Mononuclear cell (primary cell): ENCODE measurements around the gene CTRL. TPM values are rescaled to one million over a fixed set of nuclear protein-coding genes. Genes with fewer than 3 reads are reported as not detected.

Experiments
- H3K27me3 ChIP-seq: 2 replicates; pipeline ENCODE4 v1.6.0; 2011; ENCODE audit warnings: low read length, control low read depth; ENCODE audit not compliant: insufficient read depth
- H3K4me1 ChIP-seq: 2 replicates; pipeline ENCODE4 v1.5.1; 2011; ENCODE audit warnings: mild to moderate bottlenecking, low read length, control low read depth; ENCODE audit not compliant: insufficient read depth
- H3K4me3 ChIP-seq: 2 replicates; pipeline ENCODE4 v1.5.1; 2011; ENCODE audit warnings: mild to moderate bottlenecking, low read length, moderate library complexity
- H3K9me3 ChIP-seq: 2 replicates; pipeline ENCODE4 v1.5.1; 2011; ENCODE audit warnings: low read depth, mild to moderate bottlenecking, control low read depth, low read length
- total RNA-seq: library from RNA; depleted of rRNA; stranded (reverse); fragments of >200 nt; gene quantifications from one replicate; pipeline ENCODE4 v1.2.3, GENCODE V29; 2012

The CTRL gene
- total RNA-seq, 1 donor, result 6.3 TPM

GRCh38 chr16:67949645-67950044 lies 18.0 kb upstream of the CTRL start:
- Histone ChIP-seq H3K4me3 (no peak overlapping the region), H3K27me3 (no peaks in the 10 kb centered on the region), H3K9me3 (no peaks in the 10 kb centered on the region), H3K4me1 (no peaks in the 10 kb centered on the region)

GRCh38 chr16:67948015-67948414 lies 16.4 kb upstream of the CTRL start:
- Histone ChIP-seq H3K9me3 (no peaks in the 10 kb centered on the region), H3K4me1 (no peaks in the 10 kb centered on the region), H3K27me3 (no peaks in the 10 kb centered on the region), H3K4me3 (no peak overlapping the region)

DNA sequence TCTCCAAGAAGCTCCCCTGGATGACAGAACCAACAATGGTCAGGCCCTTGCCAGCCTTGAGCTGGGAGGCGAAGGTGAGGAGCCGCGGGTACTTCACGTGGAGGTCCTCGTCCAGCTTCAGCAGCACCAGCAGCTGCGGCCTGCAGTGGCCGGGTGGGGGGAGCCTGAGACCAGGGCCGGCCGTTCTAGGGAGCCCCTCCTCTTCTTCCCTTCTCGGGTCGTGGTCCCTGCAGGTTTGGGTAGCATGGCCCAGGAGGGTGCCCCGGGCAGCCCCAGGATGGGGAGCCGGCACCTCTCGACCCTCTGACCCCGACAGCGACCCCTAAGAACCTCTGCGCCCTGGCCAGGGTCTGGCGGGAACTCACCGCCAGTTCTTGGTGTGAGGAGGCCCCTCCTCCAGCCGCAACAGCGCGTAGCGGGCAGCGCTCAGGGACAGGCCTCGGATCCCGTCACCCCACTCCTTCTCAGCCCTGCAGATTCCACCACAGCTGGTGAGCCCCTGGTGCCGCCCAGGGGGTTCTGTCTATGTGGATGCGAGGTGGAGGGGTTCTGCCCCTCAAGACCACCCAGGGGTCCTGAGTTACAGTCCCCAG lies 15.4 kb upstream of the CTRL start:
- Histone ChIP-seq H3K27me3 (no peaks in the 10 kb centered on the region), H3K9me3 (no peaks in the 10 kb centered on the region), H3K4me1 (no peaks in the 10 kb centered on the region), H3K4me3 (no peak overlapping the region)

DNA sequence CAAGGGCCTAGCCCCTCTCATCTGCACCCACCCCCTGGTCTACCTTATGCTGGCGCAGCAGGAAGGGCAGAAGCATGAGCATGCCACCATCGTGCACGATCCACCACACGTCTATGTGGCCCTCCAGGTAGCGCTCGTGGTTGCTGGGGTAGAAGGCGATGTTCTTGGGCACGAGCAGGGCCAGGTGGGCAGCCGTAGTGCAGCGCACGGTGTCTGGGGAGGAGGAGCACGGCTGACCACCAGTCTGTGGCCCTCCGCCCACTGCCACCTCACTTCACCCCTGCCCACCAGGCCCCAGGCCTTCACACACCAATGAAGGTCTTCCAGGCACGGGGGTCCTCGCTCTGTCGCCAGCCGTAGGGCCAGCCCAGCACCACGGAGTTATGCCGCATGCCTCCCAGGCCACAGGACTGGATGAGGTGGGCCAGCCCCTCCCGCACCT lies 14.5 kb upstream of the CTRL start:
- H3K4me3 ChIP-seq, result no peak overlapping the region
- H3K4me1 ChIP-seq, result peaks cover 9% of the 10 kb centered on the region
- H3K9me3 ChIP-seq, result no peaks in the 10 kb centered on the region
- H3K27me3 ChIP-seq, result no peaks in the 10 kb centered on the region

GRCh38 chr16:67945392-67945933 lies 13.8 kb upstream of the CTRL start:
- Histone ChIP-seq H3K27me3 (no peaks in the 10 kb centered on the region), H3K9me3 (no peaks in the 10 kb centered on the region), H3K4me3 (no peak overlapping the region), H3K4me1 (peaks cover 12% of the 10 kb centered on the region)

DNA sequence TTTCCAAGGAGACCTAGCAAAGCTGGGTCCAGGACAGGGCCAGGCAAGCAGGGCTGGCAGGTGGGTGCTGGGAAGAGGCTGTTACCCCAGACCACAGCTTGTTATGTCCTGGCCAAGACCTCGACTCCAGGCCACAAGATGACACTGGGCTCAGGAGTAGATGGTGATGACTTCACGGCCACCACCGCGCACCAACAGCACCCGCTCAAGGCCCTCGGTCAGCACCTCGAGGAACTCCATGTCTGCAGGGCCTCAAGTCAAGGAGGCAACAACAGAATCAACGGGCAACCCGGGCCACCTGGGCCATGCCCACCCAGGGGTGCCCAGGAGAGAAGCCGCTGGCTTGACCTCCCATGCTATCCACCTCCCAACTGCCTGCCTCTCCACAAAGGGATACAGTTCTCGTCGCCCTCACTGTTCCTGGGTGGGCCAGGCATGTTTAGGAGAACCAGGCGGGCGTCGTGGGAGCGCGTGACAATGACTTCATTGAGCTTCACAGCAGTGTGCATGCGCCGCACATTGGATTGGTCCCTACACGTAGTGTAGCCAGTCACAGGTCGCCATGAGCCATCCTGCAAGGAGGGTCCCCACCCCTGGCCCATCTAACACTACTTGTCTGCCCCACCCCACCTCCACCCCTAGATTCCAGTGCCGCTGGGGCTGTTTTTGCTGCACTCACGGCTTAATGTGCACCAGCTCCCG lies 13.2 kb upstream of the CTRL start:
- Histone ChIP-seq H3K4me3 (no peak overlapping the region), H3K27me3 (no peaks in the 10 kb centered on the region), H3K4me1 (peaks cover 19% of the 10 kb centered on the region), H3K9me3 (no peaks in the 10 kb centered on the region)

- Histone ChIP-seq H3K4me3 (no peak within 1 kb of the TSS), H3K9me3 (no peaks in the 10 kb centered on the region)
Measured at GRCh38 chr16:67943619-67944504, 12.2 kb upstream of the CTRL start, which contains the start of gene LCAT. TSS of gene LCAT (minus strand) at chr16:67944120. CDS start at chr16:67944101, 19 bp downstream.

DNA sequence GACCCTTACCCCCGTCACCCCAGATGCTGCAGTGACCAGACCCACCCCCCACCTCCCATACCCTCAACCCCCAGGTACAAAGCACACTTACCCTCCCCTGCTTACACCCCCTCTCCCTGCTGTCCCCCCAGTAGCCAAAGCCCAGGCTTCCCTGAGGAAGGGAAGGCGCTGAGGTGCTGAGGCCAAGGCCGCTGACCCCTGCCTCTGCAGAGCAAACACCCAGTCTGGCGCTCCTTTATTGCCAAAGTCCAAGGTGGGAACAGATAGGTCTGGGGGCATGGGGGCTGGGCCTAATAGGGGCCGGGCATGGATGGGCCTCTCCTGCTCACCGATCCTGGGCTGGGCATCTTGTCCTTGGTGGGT lies 11.6 kb upstream of the CTRL start:
- Histone ChIP-seq H3K27me3 (no peaks in the 10 kb centered on the region), H3K4me3 (no peak overlapping the region), H3K9me3 (no peaks in the 10 kb centered on the region), H3K4me1 (peaks cover 24% of the 10 kb centered on the region)

More at GRCh38 chr16:67943619-67944504, 12.2 kb upstream of the CTRL start, which contains the start of gene LCAT:
- H3K27me3 ChIP-seq, result no peaks in the 10 kb centered on the region
- H3K4me1 ChIP-seq, result peaks cover 24% of the 10 kb centered on the region

GRCh38 chr16:67942510-67943255 lies 11.0 kb upstream of the CTRL start:
- Histone ChIP-seq H3K4me3 (no peak overlapping the region), H3K4me1 (peaks cover 28% of the 10 kb centered on the region), H3K27me3 (no peaks in the 10 kb centered on the region), H3K9me3 (no peaks in the 10 kb centered on the region)

- Histone ChIP-seq H3K27me3 (no peaks in the 10 kb centered on the region), H3K4me3 (no peak overlapping the region), H3K4me1 (peaks cover 33% of the 10 kb centered on the region), H3K9me3 (no peaks in the 10 kb centered on the region)
Measured at GRCh38 chr16:67942200-67942509, 10.5 kb upstream of the CTRL start.

DNA sequence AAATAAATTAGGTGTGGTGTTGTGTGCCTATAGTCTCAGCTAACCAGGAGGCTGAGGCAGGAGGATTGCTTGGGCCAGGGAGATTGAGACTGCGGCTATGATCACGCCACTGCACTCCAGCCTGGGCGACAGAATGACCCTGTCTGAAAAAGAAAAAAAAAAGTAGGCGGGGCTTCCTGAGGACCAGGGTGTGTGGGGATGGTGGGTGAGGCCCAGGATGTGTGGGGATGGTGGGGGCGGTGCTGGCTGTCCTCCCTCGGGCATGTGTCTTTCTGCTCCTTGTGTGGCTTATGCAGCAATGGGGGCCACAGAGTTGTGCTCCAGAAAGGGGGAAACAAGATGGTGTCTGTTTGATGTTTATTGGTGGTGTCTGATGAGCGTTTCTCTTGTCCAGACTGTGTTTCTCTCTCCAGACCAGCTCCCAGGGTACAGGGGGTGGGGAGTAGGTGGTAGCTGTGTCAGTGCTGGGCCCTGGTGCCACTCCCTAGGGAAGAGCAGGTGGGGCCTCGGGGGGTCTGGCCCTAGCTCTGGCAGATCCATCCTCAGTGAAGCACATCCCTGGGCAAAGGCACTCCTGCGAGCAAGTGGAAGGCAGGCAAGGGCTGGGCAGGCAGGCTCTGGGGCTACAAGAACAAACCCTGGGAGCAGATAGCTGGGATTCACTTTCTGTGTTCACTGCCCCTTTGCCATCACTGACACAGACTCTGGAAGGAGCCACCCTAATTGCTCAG lies 10.0 kb upstream of the CTRL start:
- peaks cover 38% of the 10 kb centered on the region for H3K4me1 ChIP-seq
- no peaks in the 10 kb centered on the region for H3K27me3 ChIP-seq
- no peak overlapping the region for H3K4me3 ChIP-seq
- H3K9me3 ChIP-seq, result no peaks in the 10 kb centered on the region

- no peaks in the 10 kb centered on the region for H3K27me3 ChIP-seq
- no peak overlapping the region for H3K4me3 ChIP-seq
- H3K4me1 ChIP-seq, result peaks cover 38% of the 10 kb centered on the region
- no peaks in the 10 kb centered on the region for H3K9me3 ChIP-seq
Measured at GRCh38 chr16:67940446-67941089, 8.9 kb upstream of the CTRL start.

DNA sequence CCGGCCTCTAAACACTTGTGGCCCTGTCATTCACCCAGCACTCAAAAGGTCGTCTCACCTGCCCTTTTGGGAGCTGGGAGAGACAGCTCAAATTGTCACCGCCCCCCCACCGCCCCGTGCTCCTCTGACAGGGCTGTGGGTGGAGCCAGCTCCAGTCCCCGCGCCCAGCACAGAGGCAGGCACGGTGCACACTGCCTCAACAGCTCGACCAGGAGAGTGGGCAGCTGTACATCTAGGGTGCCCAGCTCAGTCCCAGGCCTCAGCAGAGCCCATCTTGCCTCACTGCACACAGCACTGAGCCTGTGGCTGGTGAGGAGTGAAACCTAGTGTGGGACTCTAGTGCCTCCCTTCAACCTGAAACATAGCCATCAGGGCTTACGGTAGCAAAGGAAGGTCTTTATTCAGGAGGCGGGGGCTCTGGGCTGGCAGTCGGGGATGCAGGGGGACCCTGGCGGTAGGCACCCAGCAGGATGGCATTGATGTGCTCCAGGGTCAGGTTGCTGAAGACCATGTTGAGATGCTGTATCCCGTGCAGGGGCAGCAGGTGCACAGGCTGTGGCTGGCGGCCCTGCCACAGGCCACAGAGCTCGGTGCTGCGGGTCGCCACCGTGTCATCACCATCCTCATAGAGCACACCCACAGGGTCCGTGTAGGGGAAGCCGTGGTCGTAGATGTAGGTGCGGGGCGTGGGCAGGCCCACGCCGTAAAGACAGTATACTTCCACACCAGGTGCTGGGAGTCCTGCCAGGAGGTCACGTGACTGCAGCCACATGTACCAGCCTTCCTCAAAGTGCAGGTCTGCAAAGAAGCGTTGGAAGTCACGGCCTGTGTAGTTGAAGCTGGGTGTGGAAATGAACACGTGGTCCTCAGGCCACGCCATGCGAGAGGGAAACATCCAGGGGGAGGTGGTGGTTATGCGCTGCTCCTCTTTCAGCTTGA lies 8.1 kb upstream of the CTRL start:
- Histone ChIP-seq H3K4me1 (peaks cover 46% of the 10 kb centered on the region), H3K27me3 (no peaks in the 10 kb centered on the region), H3K4me3 (no peak overlapping the region), H3K9me3 (no peaks in the 10 kb centered on the region)
